HepG2 (cell line): ENCODE results near the gene TNS1. TPM values are rescaled to one million over a fixed set of nuclear protein-coding genes. Genes with fewer than 3 reads are reported as not detected.

ENCODE experiments used
- DNMT1 ChIP-seq: sonication (generic); formaldehyde crosslinking; IDR thresholded peaks from 2 replicates; pipeline ENCODE4 v1.5.1; 2020; ENCODE audit warnings: mild to moderate bottlenecking, missing genetic modification reagents
- GZF1 ChIP-seq: sonication (generic); formaldehyde crosslinking; IDR thresholded peaks from 2 replicates; pipeline ENCODE4 v1.5.1; 2020; ENCODE audit warnings: mild to moderate bottlenecking, missing genetic modification reagents
- KDM5B ChIP-seq: sonication (generic); formaldehyde crosslinking; IDR thresholded peaks from 2 replicates; pipeline ENCODE4 v1.4.0; 2020; ENCODE audit warnings: missing genetic modification reagents, mild to moderate bottlenecking, borderline replicate concordance
- PCBP1 ChIP-seq: fragments of 200-400 bp; formaldehyde crosslinking; IDR thresholded peaks from 2 replicates; pipeline ENCODE4 v1.6.1; 2017; ENCODE audit warnings: mild to moderate bottlenecking, low read depth, low read length, borderline replicate concordance
- RARG ChIP-seq: sonication (generic); formaldehyde crosslinking; IDR thresholded peaks from 2 replicates; pipeline ENCODE4 v1.4.0; 2020; ENCODE audit warnings: low read depth, mild to moderate bottlenecking, missing genetic modification reagents
- SATB2 ChIP-seq: sonication (generic); formaldehyde crosslinking; IDR thresholded peaks from 2 replicates; pipeline ENCODE4 v1.5.0; 2020; ENCODE audit warnings: missing genetic modification reagents
- SIX1 ChIP-seq: sonication (generic); formaldehyde crosslinking; IDR thresholded peaks from 2 replicates; pipeline ENCODE4 v1.4.0; 2020; ENCODE audit warnings: missing genetic modification reagents, borderline replicate concordance
- TCF7 ChIP-seq: sonication (generic); IDR thresholded peaks from 2 replicates; pipeline ENCODE4 v1.6.1; 2016; ENCODE audit warnings: antibody characterized with exemption, low read depth
- TEAD2 ChIP-seq: sonication (generic); formaldehyde crosslinking; IDR thresholded peaks from 2 replicates; pipeline ENCODE4 v1.9.0; 2021; ENCODE audit warnings: missing genetic modification reagents
- ZKSCAN5 ChIP-seq: sonication (generic); formaldehyde crosslinking; IDR thresholded peaks from 2 replicates; pipeline ENCODE4 v1.5.1; 2020; ENCODE audit warnings: mild to moderate bottlenecking, missing genetic modification reagents
- ZKSCAN8 ChIP-seq: IDR thresholded peaks from 2 replicates; pipeline ENCODE4 v1.6.1; 2016; ENCODE audit warnings: borderline replicate concordance, missing genetic modification reagents, missing compliant biosample characterization
- ZNF234 ChIP-seq: sonication (generic); formaldehyde crosslinking; conservative IDR thresholded peaks from 2 replicates; pipeline ENCODE4 v1.5.1; 2020; ENCODE audit warnings: mild to moderate bottlenecking, missing genetic modification reagents
- ZNF292 ChIP-seq: sonication (generic); formaldehyde crosslinking; IDR thresholded peaks from 2 replicates; pipeline ENCODE4 v1.8.1; 2022; ENCODE audit warnings: mild to moderate bottlenecking, low read depth, missing genetic modification reagents, borderline replicate concordance
- ZNF337 ChIP-seq: sonication (generic); formaldehyde crosslinking; IDR thresholded peaks from 2 replicates; pipeline ENCODE4 v1.5.1; 2020; ENCODE audit warnings: missing genetic modification reagents, low read depth, mild to moderate bottlenecking, borderline replicate concordance
- ZNF510 ChIP-seq: sonication (generic); formaldehyde crosslinking; IDR thresholded peaks from 2 replicates; pipeline ENCODE4 v1.4.0; 2020; ENCODE audit warnings: low read depth, mild to moderate bottlenecking, missing genetic modification reagents
- ZNF761 ChIP-seq: sonication (generic); formaldehyde crosslinking; conservative IDR thresholded peaks from 2 replicates; pipeline ENCODE4 v1.4.0; 2020; ENCODE audit warnings: mild to moderate bottlenecking, missing genetic modification reagents
- polyA plus RNA-seq, 8 experiments: library from polyadenylated mRNA; depleted of rRNA in 3 of 8; stranded (reverse) in 7 of 8; unstranded in 1 of 8; fragments of >200 nt; fragmentation: Illumina TruSeq in 4 of 8; extraction: Trizol in 4 of 8; gene quantifications; 2 replicates each; pipeline versions ENCODE4 v1.2.1 to v1.2.3, GENCODE V29; 2011 to 2016; ENCODE audit warnings: low read depth in 4 of 8, missing spikeins in 1 of 8, mixed read lengths in 1 of 8; ENCODE audit not compliant: insufficient read depth in 1 of 8
- total RNA-seq, 5 experiments: library from RNA; depleted of rRNA; stranded (reverse); fragments of >200 nt; fragmentation: Illumina TruSeq; extraction: Trizol; gene quantifications; 2 replicates each; pipeline ENCODE4 v1.2.3, GENCODE V29; 2016; ENCODE audit warnings: low read depth in 1 of 5
- TF ChIP-seq, protein P1 (sequence below): sonication (generic); formaldehyde crosslinking; IDR thresholded peaks from 2 replicates; pipeline ENCODE4 v1.4.0; 2020; ENCODE audit warnings: missing genetic modification reagents
- TF ChIP-seq, protein P2 (sequence below): sonication (generic); formaldehyde crosslinking; IDR thresholded peaks from 2 replicates; pipeline ENCODE4 v1.5.1; 2020; ENCODE audit warnings: missing genetic modification reagents, mild to moderate bottlenecking, borderline replicate concordance
- TF ChIP-seq, protein P3 (sequence below): fragments of 450-650 bp; IDR thresholded peaks from 2 replicates; pipeline ENCODE4 v1.6.1; 2017
- TF ChIP-seq, protein P4 (sequence below): sonication (generic); formaldehyde crosslinking; IDR thresholded peaks from 2 replicates; pipeline ENCODE4 v1.8.0; 2022; ENCODE audit warnings: missing genetic modification reagents, mild to moderate bottlenecking, inconsistent platforms, borderline replicate concordance
- TF ChIP-seq, protein P5 (sequence below): sonication (generic); formaldehyde crosslinking; IDR thresholded peaks from 2 replicates; pipeline ENCODE4 v1.4.0; 2020; ENCODE audit warnings: missing genetic modification reagents
- TF ChIP-seq, protein P6 (sequence below): sonication (generic); formaldehyde crosslinking; IDR thresholded peaks from 2 replicates; pipeline ENCODE4 v1.5.1; 2020; ENCODE audit warnings: missing genetic modification reagents, mild to moderate bottlenecking, borderline replicate concordance

Gene TNS1
- total and polyA plus RNA-seq, 2 of the 13 experiments (the other 11 are each of a cell fraction or from before 2014, with no cell fraction given) = 1.9 to 118 TPM

DNA sequence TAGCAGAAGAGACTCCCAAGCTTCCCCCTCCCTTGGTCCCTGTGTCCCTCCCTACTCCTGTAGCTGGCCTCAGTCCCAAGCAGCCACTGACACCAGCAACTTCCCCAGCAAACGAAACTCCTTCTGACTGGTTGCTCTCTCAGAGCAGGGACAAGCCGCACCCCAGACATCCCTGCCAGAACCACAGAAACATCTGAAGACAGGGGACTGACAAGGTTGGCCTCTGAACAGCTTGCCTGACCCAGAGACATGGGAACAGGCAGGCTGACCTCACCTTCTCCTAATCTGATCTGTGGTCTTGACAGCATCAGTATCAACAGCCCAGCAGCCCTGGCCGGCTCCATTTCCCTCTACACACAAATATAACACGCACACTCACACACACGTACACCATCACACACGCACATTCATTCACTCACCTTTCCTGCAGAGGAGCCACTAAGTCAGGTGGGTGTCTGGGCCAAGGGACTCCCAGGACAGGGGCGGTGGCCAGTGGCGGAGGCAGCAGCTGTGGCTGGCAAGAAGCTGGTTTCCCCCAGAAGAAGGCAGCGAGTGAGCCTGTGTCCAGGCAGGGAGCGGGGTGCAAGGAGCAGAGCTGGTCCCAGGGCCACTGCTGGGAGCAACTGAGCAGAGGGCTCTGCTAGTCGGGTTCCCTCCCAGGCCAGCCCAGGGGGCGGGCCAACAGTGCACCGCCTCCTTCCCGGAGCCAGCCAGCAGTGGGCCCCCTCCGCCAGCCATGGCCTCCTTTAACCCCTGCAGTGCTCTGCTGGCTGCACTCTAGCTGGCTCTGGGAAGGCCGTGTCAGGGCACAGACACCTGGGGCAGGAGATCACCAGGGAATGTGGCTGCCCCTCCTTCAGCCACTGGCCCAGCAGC is 59.1 kb downstream of the TNS1 start (continued):
- TF ChIP-seq PCBP1 (0 out of 2 replicates have a peak, but pooled peaks have one; percentile 89), ZNF234 (CRISPR knock-in tag) (no peak), RARG (no peak), TEAD2 (CRISPR knock-in tag) (no peak), KDM5B (CRISPR knock-in tag) (peak; percentile 84; the same call in 1 of the 2 replicates), SATB2 (CRISPR knock-in tag) (no peak), ZKSCAN5 (no peak), TCF7 (no peak), ZNF292 (CRISPR knock-in tag) (peak; percentile 93), ZNF510 (CRISPR knock-in tag) (0 out of 2 replicates have a peak, but pooled peaks have one; percentile 38), ZKSCAN8 (CRISPR knock-in tag) (peak; percentile 37; the same call in 1 of the 2 replicates), SIX1 (CRISPR knock-in tag) (no peak), GZF1 (CRISPR knock-in tag) (peak; percentile 63; the same call in 1 of the 2 replicates), ZNF761 (CRISPR knock-in tag) (peak; percentile 61; the same call in 1 of the 2 replicates), DNMT1 (CRISPR knock-in tag) (0 out of 2 replicates have a peak, but pooled peaks have one; percentile 64), ZNF337 (CRISPR knock-in tag) (0 out of 2 replicates have a peak, but pooled peaks have one; percentile 49)
- TF ChIP-seq, protein P1, sequence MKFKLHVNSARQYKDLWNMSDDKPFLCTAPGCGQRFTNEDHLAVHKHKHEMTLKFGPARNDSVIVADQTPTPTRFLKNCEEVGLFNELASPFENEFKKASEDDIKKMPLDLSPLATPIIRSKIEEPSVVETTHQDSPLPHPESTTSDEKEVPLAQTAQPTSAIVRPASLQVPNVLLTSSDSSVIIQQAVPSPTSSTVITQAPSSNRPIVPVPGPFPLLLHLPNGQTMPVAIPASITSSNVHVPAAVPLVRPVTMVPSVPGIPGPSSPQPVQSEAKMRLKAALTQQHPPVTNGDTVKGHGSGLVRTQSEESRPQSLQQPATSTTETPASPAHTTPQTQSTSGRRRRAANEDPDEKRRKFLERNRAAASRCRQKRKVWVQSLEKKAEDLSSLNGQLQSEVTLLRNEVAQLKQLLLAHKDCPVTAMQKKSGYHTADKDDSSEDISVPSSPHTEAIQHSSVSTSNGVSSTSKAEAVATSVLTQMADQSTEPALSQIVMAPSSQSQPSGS (CRISPR knock-in tag) = peak; percentile 68
- TF ChIP-seq, protein P2, sequence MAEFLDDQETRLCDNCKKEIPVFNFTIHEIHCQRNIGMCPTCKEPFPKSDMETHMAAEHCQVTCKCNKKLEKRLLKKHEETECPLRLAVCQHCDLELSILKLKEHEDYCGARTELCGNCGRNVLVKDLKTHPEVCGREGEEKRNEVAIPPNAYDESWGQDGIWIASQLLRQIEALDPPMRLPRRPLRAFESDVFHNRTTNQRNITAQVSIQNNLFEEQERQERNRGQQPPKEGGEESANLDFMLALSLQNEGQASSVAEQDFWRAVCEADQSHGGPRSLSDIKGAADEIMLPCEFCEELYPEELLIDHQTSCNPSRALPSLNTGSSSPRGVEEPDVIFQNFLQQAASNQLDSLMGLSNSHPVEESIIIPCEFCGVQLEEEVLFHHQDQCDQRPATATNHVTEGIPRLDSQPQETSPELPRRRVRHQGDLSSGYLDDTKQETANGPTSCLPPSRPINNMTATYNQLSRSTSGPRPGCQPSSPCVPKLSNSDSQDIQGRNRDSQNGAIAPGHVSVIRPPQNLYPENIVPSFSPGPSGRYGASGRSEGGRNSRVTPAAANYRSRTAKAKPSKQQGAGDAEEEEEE (CRISPR knock-in tag) = no peak; the same call in 1 of the 2 replicates
- TF ChIP-seq, protein P3, sequence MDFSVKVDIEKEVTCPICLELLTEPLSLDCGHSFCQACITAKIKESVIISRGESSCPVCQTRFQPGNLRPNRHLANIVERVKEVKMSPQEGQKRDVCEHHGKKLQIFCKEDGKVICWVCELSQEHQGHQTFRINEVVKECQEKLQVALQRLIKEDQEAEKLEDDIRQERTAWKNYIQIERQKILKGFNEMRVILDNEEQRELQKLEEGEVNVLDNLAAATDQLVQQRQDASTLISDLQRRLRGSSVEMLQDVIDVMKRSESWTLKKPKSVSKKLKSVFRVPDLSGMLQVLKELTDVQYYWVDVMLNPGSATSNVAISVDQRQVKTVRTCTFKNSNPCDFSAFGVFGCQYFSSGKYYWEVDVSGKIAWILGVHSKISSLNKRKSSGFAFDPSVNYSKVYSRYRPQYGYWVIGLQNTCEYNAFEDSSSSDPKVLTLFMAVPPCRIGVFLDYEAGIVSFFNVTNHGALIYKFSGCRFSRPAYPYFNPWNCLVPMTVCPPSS = no peak
- TF ChIP-seq, protein P4, sequence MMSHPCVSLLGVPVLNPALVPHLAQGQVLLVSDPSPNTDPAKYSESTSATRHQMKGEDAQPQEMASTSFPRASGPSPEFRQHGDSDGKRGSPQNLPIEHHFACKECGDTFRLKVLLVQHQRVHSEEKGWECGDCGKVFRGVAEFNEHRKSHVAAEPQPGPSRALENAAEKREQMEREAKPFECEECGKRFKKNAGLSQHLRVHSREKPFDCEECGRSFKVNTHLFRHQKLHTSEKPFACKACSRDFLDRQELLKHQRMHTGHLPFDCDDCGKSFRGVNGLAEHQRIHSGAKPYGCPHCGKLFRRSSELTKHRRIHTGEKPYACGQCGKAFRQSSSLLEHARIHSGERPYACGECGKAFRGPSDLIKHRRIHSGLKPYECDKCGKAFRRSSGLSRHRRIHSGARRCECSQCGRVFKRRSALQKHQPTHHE (CRISPR knock-in tag) = peak; percentile 79
- TF ChIP-seq, protein P5, sequence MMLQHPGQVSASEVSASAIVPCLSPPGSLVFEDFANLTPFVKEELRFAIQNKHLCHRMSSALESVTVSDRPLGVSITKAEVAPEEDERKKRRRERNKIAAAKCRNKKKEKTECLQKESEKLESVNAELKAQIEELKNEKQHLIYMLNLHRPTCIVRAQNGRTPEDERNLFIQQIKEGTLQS (CRISPR knock-in tag) = no peak
- TF ChIP-seq, protein P6, sequence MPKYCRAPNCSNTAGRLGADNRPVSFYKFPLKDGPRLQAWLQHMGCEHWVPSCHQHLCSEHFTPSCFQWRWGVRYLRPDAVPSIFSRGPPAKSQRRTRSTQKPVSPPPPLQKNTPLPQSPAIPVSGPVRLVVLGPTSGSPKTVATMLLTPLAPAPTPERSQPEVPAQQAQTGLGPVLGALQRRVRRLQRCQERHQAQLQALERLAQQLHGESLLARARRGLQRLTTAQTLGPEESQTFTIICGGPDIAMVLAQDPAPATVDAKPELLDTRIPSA (CRISPR knock-in tag) = no peak; the same call in 1 of the 2 replicates
- TF ChIP-seq, all 625 proteins: peak for 265
